ENCODE results near the gene OR2AP1.
"Not testable (repeated sequence)": the region's sequence is repeated elsewhere in the genome, so short reads cannot be mapped to it uniquely, and the experiment has no call there.

- TF ChIP-seq RXRA (IDR thresholded peaks at IDR 0.05); CTCF (IDR thresholded peaks at IDR 0.05; ENCODE audit: low read depth, low read length, missing input control); RAD21 (IDR thresholded peaks at IDR 0.05); ZBTB33 (IDR thresholded peaks at IDR 0.05): not testable (repeated sequence)
These were observed 1.6 kb upstream of the OR2AP1 start for GRCh38 chr12:55570689-55571088.

All from liver (tissue), 3 donors.